IMR-90 (cell line): ENCODE data around the gene TAS2R30. TPM values are rescaled to one million over a fixed set of nuclear protein-coding genes. Genes with fewer than 3 reads are reported as not detected.
A peak's percentile ranks its signal among the peaks of the same experiment; 100 is the strongest.

Experiments used
- ATAC-seq: fragments of 200-7000 bp; cut with Tn5 transposase; 2 replicates; pipeline ENCODE4 v1.9.1; 2020; ENCODE audit warnings: low read depth, mild to moderate bottlenecking, moderate library complexity
- BruUV-seq: library from RNA; stranded (reverse); fragments of 400-500 nt; replicated peaks from 2 replicates; lab custom pipeline; 2021; lab: Mats Ljungman, UMichigan
- CTCF ChIA-PET: fragments of 300-600 bp; formaldehyde crosslinking; extraction: SDS; loops from one replicate; lab custom pipeline; 2021; ENCODE audit warnings: antibody characterized with exemption; lab: Yijun Ruan, JAX
- POLR2A ChIA-PET: fragments of 300-600 bp; sonication (Branson Sonifier 250); formaldehyde crosslinking; loops from one replicate; lab custom pipeline; 2022; ENCODE audit warnings: antibody characterized with exemption; ENCODE audit not compliant: unreplicated experiment; lab: Charles Lee
- DNase-seq: peaks from one replicate; pipeline ENCODE4 v3.0.0; 2013
- H2AFZ ChIP-seq: replicated peaks from 2 replicates; pipeline ENCODE3; 2013; ENCODE audit warnings: low read length, mild to moderate bottlenecking; ENCODE audit not compliant: poor library complexity
- H2AK5ac ChIP-seq: 2 replicates; pipeline ENCODE4 v1.6.1; 2013; ENCODE audit warnings: low read depth, low read length, inconsistent platforms
- H2AK9ac ChIP-seq: replicated peaks from 2 replicates; pipeline ENCODE3; 2013; ENCODE audit warnings: mild to moderate bottlenecking, low read depth, low read length, moderate library complexity; ENCODE audit not compliant: poor library complexity
- H2BK120ac ChIP-seq: 2 replicates; pipeline ENCODE4 v1.6.1; 2013; ENCODE audit warnings: low read depth, low read length, inconsistent platforms
- H2BK15ac ChIP-seq: 3 replicates; pipeline ENCODE4 v1.6.1; 2013; ENCODE audit warnings: low read depth, low read length, inconsistent platforms
- H2BK20ac ChIP-seq: 2 replicates; pipeline ENCODE4 v1.6.1; 2013; ENCODE audit warnings: low read depth, mild to moderate bottlenecking, inconsistent platforms, low read length, moderate library complexity
- H2BK5ac ChIP-seq: 2 replicates; pipeline ENCODE4 v1.6.1; 2013; ENCODE audit warnings: mild to moderate bottlenecking, low read depth, low read length, inconsistent platforms; ENCODE audit not compliant: poor library complexity, severe bottlenecking
- H3K14ac ChIP-seq: replicated peaks from 2 replicates; pipeline ENCODE4 v1.6.1; 2013; ENCODE audit warnings: low read depth, low read length, inconsistent platforms
- H3K18ac ChIP-seq: 2 replicates; pipeline ENCODE4 v1.6.1; 2013; ENCODE audit warnings: low read depth, low read length, control low read depth
- H3K23ac ChIP-seq: 2 replicates; pipeline ENCODE4 v1.6.1; 2013; ENCODE audit warnings: low read depth, low read length, inconsistent platforms
- H3K27ac ChIP-seq: 2 replicates; pipeline ENCODE4 v1.5.1; 2013; ENCODE audit warnings: mild to moderate bottlenecking, control low read depth, low read length; ENCODE audit not compliant: insufficient read depth
- H3K27me3 ChIP-seq: 2 replicates; pipeline ENCODE4 v1.6.1; 2013; ENCODE audit warnings: low read length; ENCODE audit not compliant: control insufficient read depth, insufficient read depth
- H3K36me3 ChIP-seq: 2 replicates; pipeline ENCODE4 v1.6.1; 2013; ENCODE audit warnings: low read length, mixed read lengths; ENCODE audit not compliant: control insufficient read depth, insufficient read depth
- H3K4ac ChIP-seq: 2 replicates; pipeline ENCODE4 v1.6.1; 2013; ENCODE audit warnings: low read depth, low read length, inconsistent platforms
- H3K4me1 ChIP-seq: 2 replicates; pipeline ENCODE4 v1.6.1; 2013; ENCODE audit warnings: low read length, mixed read lengths; ENCODE audit not compliant: control insufficient read depth, insufficient read depth
- H3K4me2 ChIP-seq: 2 replicates; pipeline ENCODE4 v1.6.1; 2013; ENCODE audit warnings: low read depth, mild to moderate bottlenecking, control low read depth, low read length, moderate library complexity
- H3K4me3 ChIP-seq: 2 replicates; pipeline ENCODE4 v1.5.1; 2013; ENCODE audit warnings: low read depth, mild to moderate bottlenecking, control low read depth, low read length, moderate library complexity; ENCODE audit not compliant: insufficient read depth
- H3K56ac ChIP-seq: 2 replicates; pipeline ENCODE4 v1.6.1; 2013; ENCODE audit warnings: low read length, inconsistent platforms; ENCODE audit not compliant: insufficient read depth; ENCODE audit errors: extremely low read depth
- H3K79me1 ChIP-seq, 2 experiments: 2 replicates each; pipeline ENCODE4 v1.6.1; 2013; ENCODE audit warnings: low read length in 2 of 2, inconsistent platforms in 1 of 2, low read depth in 1 of 2
- H3K9ac ChIP-seq: 2 replicates; pipeline ENCODE4 v1.6.1; 2013; ENCODE audit warnings: low read depth, low read length, control low read depth
- H3K9me1 ChIP-seq: 2 replicates; pipeline ENCODE4 v1.6.1; 2013; ENCODE audit warnings: low read length, inconsistent platforms; ENCODE audit not compliant: insufficient read depth
- H3K9me3 ChIP-seq: 2 replicates; pipeline ENCODE4 v1.6.1; 2013; ENCODE audit warnings: low read length; ENCODE audit not compliant: control insufficient read depth, insufficient read depth
- H4K20me1 ChIP-seq: 2 replicates; pipeline ENCODE4 v1.6.1; 2013; ENCODE audit warnings: low read length, inconsistent platforms; ENCODE audit not compliant: insufficient read depth
- H4K5ac ChIP-seq: 2 replicates; pipeline ENCODE4 v1.6.1; 2013; ENCODE audit warnings: mild to moderate bottlenecking, low read depth, low read length, control low read depth
- H4K8ac ChIP-seq, 2 experiments: 2 replicates each; pipeline ENCODE4 v1.6.1; 2013; ENCODE audit warnings: low read depth in 2 of 2, low read length in 2 of 2, control low read depth in 1 of 2, inconsistent platforms in 1 of 2
- H4K91ac ChIP-seq: 2 replicates; pipeline ENCODE4 v1.6.1; 2013; ENCODE audit warnings: low read depth, low read length, inconsistent platforms; ENCODE audit not compliant: insufficient read depth
- BHLHE40 ChIP-seq: fragments of 150-350 bp; IDR thresholded peaks from 2 replicates; pipeline ENCODE4 v1.6.1; 2016; ENCODE audit warnings: mild to moderate bottlenecking, low read depth, low read length
- CEBPB ChIP-seq: IDR thresholded peaks from 2 replicates; pipeline ENCODE4 v1.6.1; 2012; ENCODE audit warnings: low read depth, low read length, improper control_type of control experiment
- CHD1 ChIP-seq: IDR thresholded peaks from 2 replicates; pipeline ENCODE4 v1.6.1; 2012; ENCODE audit warnings: low read depth, low read length, improper control_type of control experiment
- FOS ChIP-seq: fragments of 150-350 bp; IDR thresholded peaks from 2 replicates; pipeline ENCODE4 v1.6.1; 2016; ENCODE audit warnings: low read depth, low read length
- MAFK ChIP-seq: IDR thresholded peaks from 2 replicates; pipeline ENCODE4 v1.6.1; 2012; ENCODE audit warnings: low read depth, low read length, improper control_type of control experiment
- MAZ ChIP-seq: IDR thresholded peaks from 2 replicates; pipeline ENCODE4 v1.6.1; 2012; ENCODE audit warnings: low read depth, mild to moderate bottlenecking, low read length, improper control_type of control experiment, moderate library complexity, borderline replicate concordance
- MXI1 ChIP-seq: IDR thresholded peaks from 2 replicates; pipeline ENCODE4 v1.6.1; 2012; ENCODE audit warnings: low read depth, mild to moderate bottlenecking, low read length, moderate library complexity, borderline replicate concordance
- NFE2L2 ChIP-seq: fragments of 150-350 bp; IDR thresholded peaks from 2 replicates; pipeline ENCODE4 v1.6.1; 2016; ENCODE audit warnings: low read depth, mild to moderate bottlenecking, low read length
- POLR2A ChIP-seq: IDR thresholded peaks from 2 replicates; pipeline ENCODE4 v1.6.1; 2012; ENCODE audit warnings: mild to moderate bottlenecking, low read depth, low read length
- RAD21 ChIP-seq: IDR thresholded peaks from 2 replicates; pipeline ENCODE4 v1.6.1; 2012; ENCODE audit warnings: low read length, improper control_type of control experiment
- RCOR1 ChIP-seq: IDR thresholded peaks from 2 replicates; pipeline ENCODE4 v1.6.1; 2012; ENCODE audit warnings: mild to moderate bottlenecking, low read length, improper control_type of control experiment; ENCODE audit not compliant: insufficient replicate concordance
- RFX5 ChIP-seq: IDR thresholded peaks from 2 replicates; pipeline ENCODE4 v1.8.0; 2012; ENCODE audit warnings: low read depth, mild to moderate bottlenecking, low read length, moderate library complexity
- SMC3 ChIP-seq: fragments of 150-350 bp; IDR thresholded peaks from 2 replicates; pipeline ENCODE4 v1.6.1; 2016; ENCODE audit warnings: low read depth, mild to moderate bottlenecking, antibody characterized with exemption, low read length, moderate library complexity
- USF2 ChIP-seq: fragments of 150-350 bp; IDR thresholded peaks from 2 replicates; pipeline ENCODE4 v1.6.1; 2017; ENCODE audit warnings: mild to moderate bottlenecking, antibody characterized with exemption, low read length, low read depth
- WGBS, 2 experiments: methylation state at CpG; one replicate each; pipeline versions ENCODE4 v1.1.5 to v1.1.7; 2013; ENCODE audit warnings: missing lambda C conversion rate in 2 of 2; ENCODE audit not compliant: insufficient read length in 1 of 2; ENCODE audit errors: extremely low coverage in 2 of 2; 5-methylcytosine and 5-hydroxymethylcytosine counted together
- dilution Hi-C: fragments of 300-500 bp; cut with HindIII; formaldehyde crosslinking; loops from one replicate; pipeline ENCODE4 v1.14.3; 2018; ENCODE audit warnings: low sequenced_read_pairs; ENCODE audit not compliant: unreplicated experiment
- in situ Hi-C: fragments of 300-500 bp; cut with MboI; formaldehyde crosslinking; loops from 3 replicates; pipeline ENCODE4 v1.14.3; 2019; ENCODE audit warnings: low sequenced_read_pairs, inconsistent platforms, mixed read lengths
- intact Hi-C: fragments of 100-400 bp; cut with micrococcal nuclease; formaldehyde crosslinking; loops from 2 replicates; pipeline ENCODE4 v1.10.0; 2022
- polyA plus RNA-seq, 3 experiments: library from polyadenylated mRNA; depleted of rRNA; stranded (reverse); fragments of >200 nt; gene quantifications; 2 replicates each; pipeline ENCODE4 v1.2.3, GENCODE V29; 2012; ENCODE audit warnings: low replicate concordance in 1 of 3
- total RNA-seq: library from RNA; depleted of rRNA; stranded (reverse); fragments of >200 nt; gene quantifications from 2 replicates; pipeline ENCODE4 v1.2.3, GENCODE V29; 2012
- TF ChIP-seq, protein P1 (sequence below): conservative IDR thresholded peaks from 2 replicates; pipeline ENCODE4 v1.5.1; 2012; ENCODE audit warnings: mild to moderate bottlenecking, low read depth, low read length, improper control_type of control experiment
- TF ChIP-seq, protein P2 (sequence below): fragments of 150-350 bp; IDR thresholded peaks from 2 replicates; pipeline ENCODE4 v1.6.1; 2016; ENCODE audit warnings: low read depth, mild to moderate bottlenecking, low read length, moderate library complexity, borderline replicate concordance

The TAS2R30 gene
- total and polyA plus RNA-seq, 2 of the 4 experiments (the other 2 are of a cell fraction) = 0.03 to 5.0 TPM

GRCh38 chr12:11174022-11174421, 39.6 kb upstream of the TAS2R30 start:
- peak; percentile 4 for DNase-seq

More at GRCh38 chr12:11174022-11174421, 39.6 kb upstream of the TAS2R30 start:
- BruUV-seq = no TSS peak
- Histone ChIP-seq H3K79me1 (peaks cover 15 to 57% of the 10 kb centered on the region in 2 experiments), H4K91ac (no peak overlapping the region), H3K4me3 (no peak overlapping the region), H3K27ac (no peak overlapping the region), H3K18ac (no peak overlapping the region), H2BK120ac (no peak overlapping the region), H3K9ac (no peak overlapping the region), H3K56ac (no peak overlapping the region), H3K27me3 (no peaks in the 10 kb centered on the region), H3K4ac (no peak overlapping the region), H3K23ac (no peak overlapping the region), H2AK5ac (no peak overlapping the region), H3K14ac (no peak overlapping the region), H2BK15ac (no peak overlapping the region), H2AK9ac (no peak overlapping the region), H2BK20ac (no peak overlapping the region), H3K9me1 (peaks cover 5% of the 10 kb centered on the region; the same call in 1 of the 2 replicates), H3K4me2 (no peak overlapping the region), H2BK5ac (no peak overlapping the region), H3K9me3 (no peaks in the 10 kb centered on the region), H4K5ac (no peak overlapping the region), H4K8ac (no peak overlapping the region), H3K4me1 (no peaks in the 10 kb centered on the region), H4K20me1 (no peaks in the 10 kb centered on the region; the same call in 1 of the 2 replicates), H3K36me3 (peaks cover 2% of the 10 kb centered on the region), H2AFZ (no peak overlapping the region)
- dilution Hi-C loops = no loop called here
- no peak for TF ChIP-seq RCOR1
- TF ChIP-seq MAZ = no peak
- no peak for TF ChIP-seq MXI1
- TF ChIP-seq CHD1 = no peak
- TF ChIP-seq SMC3 = no peak
- TF ChIP-seq BHLHE40 = no peak
- no peak for TF ChIP-seq NFE2L2
- no peak for TF ChIP-seq RFX5
- no peak for TF ChIP-seq POLR2A
- TF ChIP-seq, protein P1, sequence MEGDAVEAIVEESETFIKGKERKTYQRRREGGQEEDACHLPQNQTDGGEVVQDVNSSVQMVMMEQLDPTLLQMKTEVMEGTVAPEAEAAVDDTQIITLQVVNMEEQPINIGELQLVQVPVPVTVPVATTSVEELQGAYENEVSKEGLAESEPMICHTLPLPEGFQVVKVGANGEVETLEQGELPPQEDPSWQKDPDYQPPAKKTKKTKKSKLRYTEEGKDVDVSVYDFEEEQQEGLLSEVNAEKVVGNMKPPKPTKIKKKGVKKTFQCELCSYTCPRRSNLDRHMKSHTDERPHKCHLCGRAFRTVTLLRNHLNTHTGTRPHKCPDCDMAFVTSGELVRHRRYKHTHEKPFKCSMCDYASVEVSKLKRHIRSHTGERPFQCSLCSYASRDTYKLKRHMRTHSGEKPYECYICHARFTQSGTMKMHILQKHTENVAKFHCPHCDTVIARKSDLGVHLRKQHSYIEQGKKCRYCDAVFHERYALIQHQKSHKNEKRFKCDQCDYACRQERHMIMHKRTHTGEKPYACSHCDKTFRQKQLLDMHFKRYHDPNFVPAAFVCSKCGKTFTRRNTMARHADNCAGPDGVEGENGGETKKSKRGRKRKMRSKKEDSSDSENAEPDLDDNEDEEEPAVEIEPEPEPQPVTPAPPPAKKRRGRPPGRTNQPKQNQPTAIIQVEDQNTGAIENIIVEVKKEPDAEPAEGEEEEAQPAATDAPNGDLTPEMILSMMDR = no peak
- no peak for TF ChIP-seq USF2
- TF ChIP-seq CEBPB = no peak
- TF ChIP-seq, protein P2, sequence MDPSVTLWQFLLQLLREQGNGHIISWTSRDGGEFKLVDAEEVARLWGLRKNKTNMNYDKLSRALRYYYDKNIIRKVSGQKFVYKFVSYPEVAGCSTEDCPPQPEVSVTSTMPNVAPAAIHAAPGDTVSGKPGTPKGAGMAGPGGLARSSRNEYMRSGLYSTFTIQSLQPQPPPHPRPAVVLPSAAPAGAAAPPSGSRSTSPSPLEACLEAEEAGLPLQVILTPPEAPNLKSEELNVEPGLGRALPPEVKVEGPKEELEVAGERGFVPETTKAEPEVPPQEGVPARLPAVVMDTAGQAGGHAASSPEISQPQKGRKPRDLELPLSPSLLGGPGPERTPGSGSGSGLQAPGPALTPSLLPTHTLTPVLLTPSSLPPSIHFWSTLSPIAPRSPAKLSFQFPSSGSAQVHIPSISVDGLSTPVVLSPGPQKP = no peak
- no peak for TF ChIP-seq MAFK
- no peak for TF ChIP-seq RAD21
- TF ChIP-seq FOS = no peak
- intact Hi-C loops = loop anchor here (10.0 kb wide), 1 partner anchor 339 kb away; no protein-coding TSS in a partner anchor
- no CpG with 5 or more reads among the region's 2 CpGs for WGBS, 2 experiments
- ChIA-PET CTCF (no interaction called here), POLR2A (no interaction called here)
- in situ Hi-C loops = no loop called here
- no peak for ATAC-seq
